Panc1 (cell line): ENCODE measurements around the gene MRPL38.

Experiments
- POLR2AphosphoS5 ChIP-seq: IDR thresholded peaks from 2 replicates; pipeline ENCODE4 v1.6.1; 2012; ENCODE audit warnings: mild to moderate bottlenecking, low read depth, low read length, moderate library complexity
- REST ChIP-seq, 2 experiments: IDR thresholded peaks; 2 replicates each; pipeline ENCODE4 v1.6.1; 2011 to 2012; ENCODE audit warnings: low read depth in 2 of 2, control low read depth in 1 of 2, low read length in 1 of 2, mild to moderate bottlenecking in 1 of 2, moderate library complexity in 1 of 2; ENCODE audit not compliant: insufficient read depth in 1 of 2
- TF ChIP-seq, protein P1 (sequence below): fragments of 450-650 bp; IDR thresholded peaks from 2 replicates; pipeline ENCODE4 v1.5.1; 2017; ENCODE audit warnings: mild to moderate bottlenecking

DNA sequence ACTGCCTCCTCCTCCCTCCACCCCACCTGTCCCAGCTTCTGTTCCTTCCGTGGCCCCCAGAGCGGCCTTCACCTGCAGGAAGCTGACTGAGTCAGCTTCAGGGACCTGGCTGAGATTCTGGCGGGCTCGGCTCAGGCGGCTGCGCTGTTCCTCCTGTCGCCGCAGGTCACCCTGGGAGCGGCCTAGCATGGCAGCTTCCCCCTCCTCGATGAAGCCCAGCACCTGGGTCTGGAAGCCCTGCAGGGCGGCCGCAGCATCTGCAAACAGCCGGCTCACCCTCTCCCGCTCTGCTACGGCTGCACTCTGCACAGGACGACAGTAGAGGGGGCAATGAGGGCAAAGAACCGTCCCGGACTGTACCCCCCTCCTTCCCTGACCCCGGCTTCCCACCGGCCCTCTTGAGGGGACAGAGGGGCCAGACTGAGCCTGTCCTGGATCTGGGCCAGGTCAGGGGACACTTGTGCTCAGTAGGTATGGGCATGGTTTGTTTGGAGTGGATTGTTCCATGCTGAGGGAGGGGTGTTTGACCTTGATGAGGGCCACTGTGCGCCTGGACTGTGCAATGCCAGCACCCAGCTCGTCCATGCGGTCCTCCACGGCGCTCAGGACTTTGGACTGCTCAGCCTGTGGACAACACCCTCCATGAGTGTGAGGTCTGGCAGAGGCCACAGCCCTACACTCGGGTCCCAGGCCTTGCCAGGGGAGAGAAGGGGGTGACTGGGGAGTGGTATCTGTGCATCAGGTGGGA is 28.3 kb downstream of the MRPL38 start:
- TF ChIP-seq, protein P1, sequence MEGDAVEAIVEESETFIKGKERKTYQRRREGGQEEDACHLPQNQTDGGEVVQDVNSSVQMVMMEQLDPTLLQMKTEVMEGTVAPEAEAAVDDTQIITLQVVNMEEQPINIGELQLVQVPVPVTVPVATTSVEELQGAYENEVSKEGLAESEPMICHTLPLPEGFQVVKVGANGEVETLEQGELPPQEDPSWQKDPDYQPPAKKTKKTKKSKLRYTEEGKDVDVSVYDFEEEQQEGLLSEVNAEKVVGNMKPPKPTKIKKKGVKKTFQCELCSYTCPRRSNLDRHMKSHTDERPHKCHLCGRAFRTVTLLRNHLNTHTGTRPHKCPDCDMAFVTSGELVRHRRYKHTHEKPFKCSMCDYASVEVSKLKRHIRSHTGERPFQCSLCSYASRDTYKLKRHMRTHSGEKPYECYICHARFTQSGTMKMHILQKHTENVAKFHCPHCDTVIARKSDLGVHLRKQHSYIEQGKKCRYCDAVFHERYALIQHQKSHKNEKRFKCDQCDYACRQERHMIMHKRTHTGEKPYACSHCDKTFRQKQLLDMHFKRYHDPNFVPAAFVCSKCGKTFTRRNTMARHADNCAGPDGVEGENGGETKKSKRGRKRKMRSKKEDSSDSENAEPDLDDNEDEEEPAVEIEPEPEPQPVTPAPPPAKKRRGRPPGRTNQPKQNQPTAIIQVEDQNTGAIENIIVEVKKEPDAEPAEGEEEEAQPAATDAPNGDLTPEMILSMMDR: no peak
- TF ChIP-seq POLR2AphosphoS5 (no peak), REST (IDR thresholded peaks at IDR 0.05; ENCODE audit: insufficient read depth in 1 of 2, low read depth in 2 of 2, low read length in 1 of 2) (no peak)
